ENCODE results near the gene LAMB4.

Gene LAMB4

GRCh38 chr7:108136191-108136688, 6.1 kb upstream of the LAMB4 start:
- no peak for TF ChIP-seq CTCF (conservative IDR thresholded peaks at IDR 0.05; ENCODE audit: low read depth, low read length)
- H3K4me3 ChIP-seq (ENCODE audit: low read depth, low read length), result no peak overlapping the region
- DNase-seq (ENCODE audit: low read depth), result no peak

- no peak overlapping the region for H3K4me3 ChIP-seq (ENCODE audit: low read depth, low read length)
- no peak for DNase-seq (ENCODE audit: low read depth)
- no peak for TF ChIP-seq CTCF (conservative IDR thresholded peaks at IDR 0.05; ENCODE audit: low read depth, low read length)
These were observed 5.5 kb upstream of the LAMB4 start for GRCh38 chr7:108135446-108136190.

GRCh38 chr7:108134486-108134885, 4.3 kb upstream of the LAMB4 start:
- DNase-seq (ENCODE audit: low read depth), result no peak
- no peak for TF ChIP-seq CTCF (conservative IDR thresholded peaks at IDR 0.05; ENCODE audit: low read depth, low read length)
- no peak overlapping the region for H3K4me3 ChIP-seq (ENCODE audit: low read depth, low read length)

- no peak for TF ChIP-seq CTCF (conservative IDR thresholded peaks at IDR 0.05; ENCODE audit: low read depth, low read length)
- no peak for DNase-seq (ENCODE audit: low read depth)
- no peak overlapping the region for H3K4me3 ChIP-seq (ENCODE audit: low read depth, low read length)
These were observed 2.5 kb upstream of the LAMB4 start for GRCh38 chr7:108132551-108133265.

DNA sequence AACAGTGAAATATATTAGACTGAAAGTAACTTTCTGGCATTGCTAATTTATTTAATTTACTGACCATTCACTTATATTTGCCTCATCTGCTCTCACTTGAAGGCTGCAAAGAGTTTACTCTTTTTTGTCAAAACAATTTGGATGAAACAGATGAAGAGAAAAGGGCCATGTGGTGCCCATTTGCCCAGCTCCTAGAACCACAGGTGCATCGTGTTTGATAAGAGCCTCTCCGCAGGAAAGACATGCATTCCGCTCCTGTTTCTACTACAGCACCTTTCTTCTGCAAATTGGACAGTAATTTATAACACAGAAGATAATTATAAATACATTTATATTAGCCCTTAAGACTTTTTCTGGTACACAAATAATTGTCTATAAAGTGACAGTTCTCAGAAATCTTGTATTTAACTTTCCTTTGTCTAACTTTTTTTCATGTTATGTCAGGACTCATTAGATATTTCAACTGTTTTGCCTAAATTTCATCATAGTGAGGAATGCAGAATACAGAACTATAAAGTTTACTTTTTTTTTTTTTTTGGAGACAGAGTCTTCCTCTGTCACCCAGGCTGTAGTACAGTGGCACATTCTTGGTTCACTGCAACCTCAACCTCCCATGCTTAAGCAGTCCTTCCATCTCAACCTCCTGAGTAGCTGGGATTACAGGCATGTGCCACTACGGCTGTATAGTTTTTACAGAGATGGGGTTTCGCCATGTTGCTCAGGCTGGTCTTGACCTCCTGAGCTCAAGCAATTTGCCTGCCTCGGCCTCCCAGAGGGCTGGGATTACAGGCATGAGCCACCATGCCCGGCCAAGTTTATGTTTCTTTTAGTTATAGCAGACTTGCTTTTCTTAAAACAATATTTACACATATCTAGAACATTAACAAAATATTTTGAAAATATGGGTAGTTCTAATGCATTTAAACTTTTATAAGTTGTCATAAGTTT, 869 bp downstream of the LAMB4 start:
- TF ChIP-seq CTCF (conservative IDR thresholded peaks at IDR 0.05; ENCODE audit: low read depth, low read length), result no peak
- no peak overlapping the region for H3K4me3 ChIP-seq (ENCODE audit: low read depth, low read length)
- peak; percentile 33 for DNase-seq (ENCODE audit: low read depth)

DNA sequence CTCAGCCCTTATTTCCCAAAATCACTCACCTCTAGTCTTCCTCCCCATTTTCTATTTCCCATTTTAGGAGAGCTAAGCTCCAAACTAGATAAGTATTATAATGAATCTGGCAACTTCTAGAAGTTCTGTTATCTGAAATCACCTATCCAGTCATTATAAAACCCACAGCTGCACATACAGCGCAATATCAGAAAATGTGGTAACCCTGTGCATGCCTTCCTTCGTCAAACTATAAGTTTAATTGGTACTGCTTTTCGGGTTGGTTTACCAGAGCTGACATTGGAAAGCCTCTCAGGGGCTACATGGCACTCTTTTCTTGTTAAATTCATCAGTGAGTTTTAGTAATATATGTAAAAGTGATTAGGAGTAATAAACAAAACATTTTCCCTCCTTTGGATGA, 1.6 kb downstream of the LAMB4 start:
- TF ChIP-seq CTCF (conservative IDR thresholded peaks at IDR 0.05; ENCODE audit: low read depth, low read length), result no peak
- DNase-seq (ENCODE audit: low read depth), result no peak
- no peak overlapping the region for H3K4me3 ChIP-seq (ENCODE audit: low read depth, low read length)

Data from choroid plexus epithelial cell (primary cell).